ENCODE measurements around the gene IL17C. TPM values are rescaled to one million over a fixed set of nuclear protein-coding genes. Genes with fewer than 3 reads are reported as not detected.

Gene IL17C
- total and polyA plus RNA-seq, 2 of the 8 experiments (the other 6 are each of a cell fraction or from before 2014, with no cell fraction given), result 1.1 to 1.9 TPM

DNA sequence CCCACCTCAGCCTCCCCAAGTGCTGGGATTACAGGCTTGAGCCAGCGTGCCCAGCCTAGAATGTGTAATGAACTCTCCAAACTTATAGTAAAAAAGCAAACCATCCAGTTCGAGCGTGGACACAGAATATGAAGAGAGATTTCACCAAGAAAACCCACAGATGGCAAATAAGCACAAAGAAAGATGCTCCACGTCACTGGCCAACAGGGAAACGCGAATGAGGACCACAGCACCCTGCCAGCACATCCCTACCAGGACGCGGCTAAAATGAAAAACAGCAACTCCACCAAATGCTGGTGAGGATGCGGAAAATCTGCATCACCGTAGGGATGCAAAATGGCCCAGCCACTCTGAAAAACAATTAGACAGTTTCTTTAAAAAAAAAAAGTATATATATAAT is 23.1 kb downstream of the IL17C start (continued):
- TF ChIP-seq, protein P1, sequence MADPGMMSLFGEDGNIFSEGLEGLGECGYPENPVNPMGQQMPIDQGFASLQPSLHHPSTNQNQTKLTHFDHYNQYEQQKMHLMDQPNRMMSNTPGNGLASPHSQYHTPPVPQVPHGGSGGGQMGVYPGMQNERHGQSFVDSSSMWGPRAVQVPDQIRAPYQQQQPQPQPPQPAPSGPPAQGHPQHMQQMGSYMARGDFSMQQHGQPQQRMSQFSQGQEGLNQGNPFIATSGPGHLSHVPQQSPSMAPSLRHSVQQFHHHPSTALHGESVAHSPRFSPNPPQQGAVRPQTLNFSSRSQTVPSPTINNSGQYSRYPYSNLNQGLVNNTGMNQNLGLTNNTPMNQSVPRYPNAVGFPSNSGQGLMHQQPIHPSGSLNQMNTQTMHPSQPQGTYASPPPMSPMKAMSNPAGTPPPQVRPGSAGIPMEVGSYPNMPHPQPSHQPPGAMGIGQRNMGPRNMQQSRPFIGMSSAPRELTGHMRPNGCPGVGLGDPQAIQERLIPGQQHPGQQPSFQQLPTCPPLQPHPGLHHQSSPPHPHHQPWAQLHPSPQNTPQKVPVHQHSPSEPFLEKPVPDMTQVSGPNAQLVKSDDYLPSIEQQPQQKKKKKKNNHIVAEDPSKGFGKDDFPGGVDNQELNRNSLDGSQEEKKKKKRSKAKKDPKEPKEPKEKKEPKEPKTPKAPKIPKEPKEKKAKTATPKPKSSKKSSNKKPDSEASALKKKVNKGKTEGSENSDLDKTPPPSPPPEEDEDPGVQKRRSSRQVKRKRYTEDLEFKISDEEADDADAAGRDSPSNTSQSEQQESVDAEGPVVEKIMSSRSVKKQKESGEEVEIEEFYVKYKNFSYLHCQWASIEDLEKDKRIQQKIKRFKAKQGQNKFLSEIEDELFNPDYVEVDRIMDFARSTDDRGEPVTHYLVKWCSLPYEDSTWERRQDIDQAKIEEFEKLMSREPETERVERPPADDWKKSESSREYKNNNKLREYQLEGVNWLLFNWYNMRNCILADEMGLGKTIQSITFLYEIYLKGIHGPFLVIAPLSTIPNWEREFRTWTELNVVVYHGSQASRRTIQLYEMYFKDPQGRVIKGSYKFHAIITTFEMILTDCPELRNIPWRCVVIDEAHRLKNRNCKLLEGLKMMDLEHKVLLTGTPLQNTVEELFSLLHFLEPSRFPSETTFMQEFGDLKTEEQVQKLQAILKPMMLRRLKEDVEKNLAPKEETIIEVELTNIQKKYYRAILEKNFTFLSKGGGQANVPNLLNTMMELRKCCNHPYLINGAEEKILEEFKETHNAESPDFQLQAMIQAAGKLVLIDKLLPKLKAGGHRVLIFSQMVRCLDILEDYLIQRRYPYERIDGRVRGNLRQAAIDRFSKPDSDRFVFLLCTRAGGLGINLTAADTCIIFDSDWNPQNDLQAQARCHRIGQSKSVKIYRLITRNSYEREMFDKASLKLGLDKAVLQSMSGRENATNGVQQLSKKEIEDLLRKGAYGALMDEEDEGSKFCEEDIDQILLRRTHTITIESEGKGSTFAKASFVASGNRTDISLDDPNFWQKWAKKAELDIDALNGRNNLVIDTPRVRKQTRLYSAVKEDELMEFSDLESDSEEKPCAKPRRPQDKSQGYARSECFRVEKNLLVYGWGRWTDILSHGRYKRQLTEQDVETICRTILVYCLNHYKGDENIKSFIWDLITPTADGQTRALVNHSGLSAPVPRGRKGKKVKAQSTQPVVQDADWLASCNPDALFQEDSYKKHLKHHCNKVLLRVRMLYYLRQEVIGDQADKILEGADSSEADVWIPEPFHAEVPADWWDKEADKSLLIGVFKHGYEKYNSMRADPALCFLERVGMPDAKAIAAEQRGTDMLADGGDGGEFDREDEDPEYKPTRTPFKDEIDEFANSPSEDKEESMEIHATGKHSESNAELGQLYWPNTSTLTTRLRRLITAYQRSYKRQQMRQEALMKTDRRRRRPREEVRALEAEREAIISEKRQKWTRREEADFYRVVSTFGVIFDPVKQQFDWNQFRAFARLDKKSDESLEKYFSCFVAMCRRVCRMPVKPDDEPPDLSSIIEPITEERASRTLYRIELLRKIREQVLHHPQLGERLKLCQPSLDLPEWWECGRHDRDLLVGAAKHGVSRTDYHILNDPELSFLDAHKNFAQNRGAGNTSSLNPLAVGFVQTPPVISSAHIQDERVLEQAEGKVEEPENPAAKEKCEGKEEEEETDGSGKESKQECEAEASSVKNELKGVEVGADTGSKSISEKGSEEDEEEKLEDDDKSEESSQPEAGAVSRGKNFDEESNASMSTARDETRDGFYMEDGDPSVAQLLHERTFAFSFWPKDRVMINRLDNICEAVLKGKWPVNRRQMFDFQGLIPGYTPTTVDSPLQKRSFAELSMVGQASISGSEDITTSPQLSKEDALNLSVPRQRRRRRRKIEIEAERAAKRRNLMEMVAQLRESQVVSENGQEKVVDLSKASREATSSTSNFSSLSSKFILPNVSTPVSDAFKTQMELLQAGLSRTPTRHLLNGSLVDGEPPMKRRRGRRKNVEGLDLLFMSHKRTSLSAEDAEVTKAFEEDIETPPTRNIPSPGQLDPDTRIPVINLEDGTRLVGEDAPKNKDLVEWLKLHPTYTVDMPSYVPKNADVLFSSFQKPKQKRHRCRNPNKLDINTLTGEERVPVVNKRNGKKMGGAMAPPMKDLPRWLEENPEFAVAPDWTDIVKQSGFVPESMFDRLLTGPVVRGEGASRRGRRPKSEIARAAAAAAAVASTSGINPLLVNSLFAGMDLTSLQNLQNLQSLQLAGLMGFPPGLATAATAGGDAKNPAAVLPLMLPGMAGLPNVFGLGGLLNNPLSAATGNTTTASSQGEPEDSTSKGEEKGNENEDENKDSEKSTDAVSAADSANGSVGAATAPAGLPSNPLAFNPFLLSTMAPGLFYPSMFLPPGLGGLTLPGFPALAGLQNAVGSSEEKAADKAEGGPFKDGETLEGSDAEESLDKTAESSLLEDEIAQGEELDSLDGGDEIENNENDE (IDR thresholded peaks at IDR 0.05; ENCODE audit: insufficient replicate concordance, low read length), result no peak
- TF ChIP-seq KDM5A (IDR thresholded peaks at IDR 0.05; ENCODE audit: low read length), result no peak
- TF ChIP-seq GTF2F1 (IDR thresholded peaks at IDR 0.05; ENCODE audit: borderline replicate concordance, low read depth, low read length), result no peak
- no peak for TF ChIP-seq ATF2 (IDR thresholded peaks at IDR 0.05; ENCODE audit: low read length)
- TF ChIP-seq FOSL1 (IDR thresholded peaks at IDR 0.05; ENCODE audit: insufficient read depth, low read depth, low read length), result no peak
- TF ChIP-seq HDAC6 (IDR thresholded peaks at IDR 0.05; ENCODE audit: low read depth, low read length), result no peak
- TF ChIP-seq KDM4A (IDR thresholded peaks at IDR 0.05; ENCODE audit: low read depth, low read length, severe bottlenecking), result no peak
- no peak for TF ChIP-seq RFX5 (IDR thresholded peaks at IDR 0.05; ENCODE audit: borderline replicate concordance, low read depth, low read length)
- TF ChIP-seq MAFK (IDR thresholded peaks at IDR 0.05; ENCODE audit: low read depth, low read length), result no peak
- TF ChIP-seq SIRT6 (IDR thresholded peaks at IDR 0.05; ENCODE audit: low read length), result no peak
- no peak for TF ChIP-seq TCF12 (IDR thresholded peaks at IDR 0.05; ENCODE audit: low read depth, low read length)

All from H1 (cell line).